ENCODE data around the gene CKAP2L.

The CKAP2L gene

DNA sequence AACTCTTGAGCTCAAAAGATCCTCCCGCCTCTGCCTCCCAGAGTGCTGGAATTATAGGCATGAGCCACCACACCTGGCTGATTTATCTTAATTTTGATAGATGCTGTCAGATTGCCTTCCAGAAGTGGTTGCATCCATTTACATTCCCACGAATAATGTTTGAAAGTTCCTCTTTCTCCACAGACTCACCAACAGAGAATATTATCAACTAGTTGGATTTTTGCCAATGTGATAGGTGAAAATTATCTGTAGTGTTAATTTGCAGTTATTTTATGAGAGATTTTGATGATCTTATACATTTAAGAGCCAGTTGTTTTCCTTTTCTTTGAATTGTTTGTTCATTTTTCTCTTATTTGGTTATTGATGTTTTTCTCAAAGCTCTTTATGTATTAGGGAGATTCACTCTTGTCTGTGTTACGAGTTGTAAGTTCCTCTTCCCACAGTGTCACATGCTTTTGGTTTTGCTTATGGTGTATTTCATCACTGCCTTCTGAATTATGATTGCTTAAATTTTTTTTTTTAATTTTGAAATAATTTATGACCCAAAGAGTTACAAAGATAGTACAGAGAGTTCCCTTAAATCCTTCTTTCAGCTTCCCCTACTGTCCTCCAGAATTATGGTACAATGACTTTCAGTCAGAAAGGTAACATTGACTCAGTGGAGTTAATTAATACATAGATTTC is 64.3 kb downstream of the CKAP2L start:
- Histone ChIP-seq H3K4me1 (ENCODE audit: control insufficient read depth, insufficient read depth, low read length, poor library complexity, severe bottlenecking) (no peaks in the 10 kb centered on the region), H3K36me3 (ENCODE audit: control insufficient read depth, insufficient read depth, low read length) (no peaks in the 10 kb centered on the region), H3K27me3 (replicated peaks; ENCODE audit: control insufficient read depth, insufficient read depth, low read length, poor library complexity, severe bottlenecking) (no peaks in the 10 kb centered on the region), H3K4me3 (ENCODE audit: insufficient read depth, low read depth, low read length, poor library complexity, severe bottlenecking) (no peak overlapping the region), H3K27ac (ENCODE audit: insufficient read depth, low read length, poor library complexity, severe bottlenecking) (no peak overlapping the region), H3K9me3 (ENCODE audit: control insufficient read depth, low read length) (no peaks in the 10 kb centered on the region)
- no peak for DNase-seq

DNA sequence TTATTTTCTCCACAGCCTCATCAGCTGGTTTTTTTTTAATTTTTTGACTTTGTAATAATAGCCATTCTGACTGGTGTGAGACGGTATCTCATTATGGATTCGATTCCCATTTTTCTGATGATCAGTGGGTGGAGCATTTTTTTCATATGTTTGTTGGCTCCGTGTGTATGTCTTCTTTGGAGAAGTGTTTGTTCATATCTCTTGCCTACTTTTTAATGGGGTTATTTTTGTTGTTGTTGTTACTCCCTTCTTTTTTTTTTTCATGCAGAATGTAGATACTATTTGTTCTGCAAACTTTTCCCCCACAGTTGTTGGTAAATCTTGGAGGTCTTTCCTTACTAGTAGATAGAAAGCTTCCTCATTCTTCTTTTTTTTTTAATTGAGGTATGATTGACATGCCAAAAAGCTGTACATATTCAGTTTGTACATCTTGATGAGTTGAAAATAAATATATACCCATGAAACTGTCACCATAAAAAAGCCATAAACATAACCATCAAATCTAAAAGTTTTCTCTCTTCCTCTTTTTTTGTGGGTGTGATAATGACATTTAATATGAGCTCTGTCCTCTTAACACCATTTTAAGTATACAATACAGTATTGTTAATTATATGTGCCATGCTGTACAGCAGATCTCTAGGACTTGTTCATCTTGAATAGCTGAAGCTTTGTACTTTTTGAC is 65.4 kb downstream of the CKAP2L start:
- Histone ChIP-seq H3K27ac (ENCODE audit: insufficient read depth, low read length, poor library complexity, severe bottlenecking) (no peak overlapping the region), H3K9me3 (ENCODE audit: control insufficient read depth, low read length) (no peaks in the 10 kb centered on the region), H3K4me3 (ENCODE audit: insufficient read depth, low read depth, low read length, poor library complexity, severe bottlenecking) (no peak overlapping the region), H3K36me3 (ENCODE audit: control insufficient read depth, insufficient read depth, low read length) (no peaks in the 10 kb centered on the region), H3K4me1 (ENCODE audit: control insufficient read depth, insufficient read depth, low read length, poor library complexity, severe bottlenecking) (no peaks in the 10 kb centered on the region), H3K27me3 (replicated peaks; ENCODE audit: control insufficient read depth, insufficient read depth, low read length, poor library complexity, severe bottlenecking) (no peaks in the 10 kb centered on the region)
- no peak for DNase-seq

DNA sequence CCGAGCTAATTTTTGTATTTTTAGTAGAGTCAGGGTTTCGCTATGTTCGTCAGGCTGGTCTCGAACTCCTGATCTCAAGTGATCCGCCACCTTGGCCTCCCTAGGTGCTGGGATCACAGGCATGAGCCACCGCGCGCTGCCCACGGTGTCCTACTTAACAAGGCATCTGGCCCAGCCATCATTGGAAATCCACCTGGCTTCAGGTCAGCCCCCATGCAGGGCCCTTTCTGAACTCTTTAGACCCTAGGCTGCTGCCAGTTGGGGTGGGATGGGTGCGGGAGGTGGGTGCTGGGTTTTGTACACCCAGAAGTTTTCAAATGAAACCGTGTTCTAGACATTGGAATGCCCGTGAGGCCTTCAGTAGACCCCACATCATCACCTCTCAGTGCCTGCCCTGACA is 70.2 kb downstream of the CKAP2L start:
- Histone ChIP-seq H3K4me1 (ENCODE audit: control insufficient read depth, insufficient read depth, low read length, poor library complexity, severe bottlenecking) (peaks cover 20% of the 10 kb centered on the region), H3K27ac (ENCODE audit: insufficient read depth, low read length, poor library complexity, severe bottlenecking) (no peak overlapping the region), H3K9me3 (ENCODE audit: control insufficient read depth, low read length) (no peaks in the 10 kb centered on the region), H3K36me3 (ENCODE audit: control insufficient read depth, insufficient read depth, low read length) (no peaks in the 10 kb centered on the region), H3K4me3 (ENCODE audit: insufficient read depth, low read depth, low read length, poor library complexity, severe bottlenecking) (no peak overlapping the region), H3K27me3 (replicated peaks; ENCODE audit: control insufficient read depth, insufficient read depth, low read length, poor library complexity, severe bottlenecking) (no peaks in the 10 kb centered on the region)
- no peak for DNase-seq

DNA sequence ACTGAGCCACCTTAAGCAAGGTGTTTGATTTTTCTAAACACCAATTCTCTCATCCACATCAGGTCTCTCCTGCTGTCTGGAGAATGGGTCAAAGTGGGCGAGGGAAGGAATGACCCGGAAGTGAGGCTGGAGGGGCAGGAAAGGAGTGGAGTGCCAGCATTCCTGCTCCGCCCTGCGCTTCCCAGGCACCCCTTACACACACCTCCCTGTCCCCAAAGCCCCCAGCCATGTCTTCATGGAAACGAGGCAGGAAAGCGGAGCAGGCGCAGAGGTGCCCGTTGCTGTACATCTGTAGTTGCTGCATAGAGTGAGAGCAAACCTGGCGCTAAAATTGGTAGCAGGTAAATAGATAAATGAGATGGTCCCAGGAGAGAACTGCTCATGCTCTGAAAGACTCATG is 70.8 kb downstream of the CKAP2L start:
- Histone ChIP-seq H3K27ac (ENCODE audit: insufficient read depth, low read length, poor library complexity, severe bottlenecking) (no peak overlapping the region), H3K36me3 (ENCODE audit: control insufficient read depth, insufficient read depth, low read length) (no peaks in the 10 kb centered on the region), H3K9me3 (ENCODE audit: control insufficient read depth, low read length) (no peaks in the 10 kb centered on the region), H3K4me1 (ENCODE audit: control insufficient read depth, insufficient read depth, low read length, poor library complexity, severe bottlenecking) (peaks cover 20% of the 10 kb centered on the region), H3K27me3 (replicated peaks; ENCODE audit: control insufficient read depth, insufficient read depth, low read length, poor library complexity, severe bottlenecking) (no peaks in the 10 kb centered on the region), H3K4me3 (ENCODE audit: insufficient read depth, low read depth, low read length, poor library complexity, severe bottlenecking) (no peak overlapping the region)
- DNase-seq: no peak

DNA sequence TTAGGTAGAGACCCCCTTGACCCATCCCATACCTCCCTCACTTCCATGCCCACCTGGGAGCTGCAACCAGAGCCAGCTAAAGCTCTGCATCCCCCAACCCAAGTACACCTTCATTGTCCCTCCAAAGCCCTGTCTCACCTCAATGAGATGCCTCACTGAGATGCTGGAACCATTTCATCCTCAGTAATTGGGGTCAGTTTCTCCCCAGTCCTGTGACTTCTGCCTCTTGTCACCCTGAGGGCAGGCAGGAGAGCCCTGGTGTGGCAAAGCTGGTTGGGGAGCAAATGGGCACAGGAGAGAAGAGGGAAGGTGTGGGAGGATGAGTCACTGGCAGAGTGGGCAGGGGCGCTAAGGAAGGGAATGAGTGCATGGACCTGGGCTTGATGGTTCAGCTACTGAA is 71.5 kb downstream of the CKAP2L start:
- H3K4me1 ChIP-seq (ENCODE audit: control insufficient read depth, insufficient read depth, low read length, poor library complexity, severe bottlenecking): peaks cover 20% of the 10 kb centered on the region
- DNase-seq: no peak
- no peaks in the 10 kb centered on the region for H3K36me3 ChIP-seq (ENCODE audit: control insufficient read depth, insufficient read depth, low read length)
- no peak overlapping the region for H3K4me3 ChIP-seq (ENCODE audit: insufficient read depth, low read depth, low read length, poor library complexity, severe bottlenecking)
- H3K9me3 ChIP-seq (ENCODE audit: control insufficient read depth, low read length): no peaks in the 10 kb centered on the region
- peak overlapping the region; percentile 34 for H3K27ac ChIP-seq (ENCODE audit: insufficient read depth, low read length, poor library complexity, severe bottlenecking)
- H3K27me3 ChIP-seq (replicated peaks; ENCODE audit: control insufficient read depth, insufficient read depth, low read length, poor library complexity, severe bottlenecking): no peaks in the 10 kb centered on the region

DNA sequence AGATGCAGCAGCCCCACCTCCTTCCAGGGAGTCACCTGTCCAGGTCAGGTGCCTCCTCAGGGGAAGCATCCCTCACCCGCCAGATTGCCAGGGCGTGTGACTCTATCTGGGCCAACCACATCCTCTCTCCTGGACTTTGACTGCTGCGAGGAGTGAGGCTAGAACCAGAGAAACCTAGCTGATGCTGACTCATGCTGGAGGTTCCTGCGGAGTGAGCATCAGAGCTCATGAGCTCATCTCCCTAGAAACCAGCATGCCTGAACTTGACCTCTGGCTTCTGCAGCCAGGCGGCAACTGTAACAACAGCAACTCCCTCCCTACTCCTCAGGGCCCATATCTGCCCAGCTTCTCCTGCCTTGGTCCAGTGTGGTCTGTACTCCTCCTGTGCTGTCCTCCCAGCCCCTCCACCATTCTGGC is 71.9 kb downstream of the CKAP2L start:
- Histone ChIP-seq H3K36me3 (ENCODE audit: control insufficient read depth, insufficient read depth, low read length) (no peaks in the 10 kb centered on the region), H3K4me3 (ENCODE audit: insufficient read depth, low read depth, low read length, poor library complexity, severe bottlenecking) (no peak overlapping the region), H3K9me3 (ENCODE audit: control insufficient read depth, low read length) (no peaks in the 10 kb centered on the region), H3K27me3 (replicated peaks; ENCODE audit: control insufficient read depth, insufficient read depth, low read length, poor library complexity, severe bottlenecking) (no peaks in the 10 kb centered on the region), H3K4me1 (ENCODE audit: control insufficient read depth, insufficient read depth, low read length, poor library complexity, severe bottlenecking) (peaks cover 20% of the 10 kb centered on the region), H3K27ac (ENCODE audit: insufficient read depth, low read length, poor library complexity, severe bottlenecking) (peak overlapping the region; percentile 34)
- DNase-seq: peak; percentile 29 to 41 (median 33)

DNA sequence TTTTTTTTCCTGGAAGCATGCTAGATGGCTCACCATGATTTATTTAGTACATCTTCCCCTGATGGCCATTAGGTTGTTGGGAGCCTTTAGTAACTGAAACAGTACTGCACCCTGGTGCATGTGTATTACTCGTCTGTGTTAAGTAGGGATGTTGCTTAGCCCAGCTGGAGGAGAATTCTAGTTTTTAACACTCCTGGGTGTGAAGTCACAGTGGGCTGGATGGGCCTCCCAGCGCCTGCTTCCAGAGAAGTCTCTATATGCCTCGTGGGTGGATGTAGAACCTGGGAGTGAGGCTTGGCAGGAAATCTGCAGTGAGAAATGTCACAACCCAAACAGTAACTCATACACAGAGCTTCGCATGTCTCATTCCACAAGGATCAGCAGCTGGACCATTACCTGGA is 72.5 kb downstream of the CKAP2L start:
- no peaks in the 10 kb centered on the region for H3K9me3 ChIP-seq (ENCODE audit: control insufficient read depth, low read length)
- H3K4me1 ChIP-seq (ENCODE audit: control insufficient read depth, insufficient read depth, low read length, poor library complexity, severe bottlenecking): peaks cover 20% of the 10 kb centered on the region
- no peak overlapping the region for H3K4me3 ChIP-seq (ENCODE audit: insufficient read depth, low read depth, low read length, poor library complexity, severe bottlenecking)
- no peak overlapping the region for H3K27ac ChIP-seq (ENCODE audit: insufficient read depth, low read length, poor library complexity, severe bottlenecking)
- H3K36me3 ChIP-seq (ENCODE audit: control insufficient read depth, insufficient read depth, low read length): no peaks in the 10 kb centered on the region
- DNase-seq: no peak
- no peaks in the 10 kb centered on the region for H3K27me3 ChIP-seq (replicated peaks; ENCODE audit: control insufficient read depth, insufficient read depth, low read length, poor library complexity, severe bottlenecking)

DNA sequence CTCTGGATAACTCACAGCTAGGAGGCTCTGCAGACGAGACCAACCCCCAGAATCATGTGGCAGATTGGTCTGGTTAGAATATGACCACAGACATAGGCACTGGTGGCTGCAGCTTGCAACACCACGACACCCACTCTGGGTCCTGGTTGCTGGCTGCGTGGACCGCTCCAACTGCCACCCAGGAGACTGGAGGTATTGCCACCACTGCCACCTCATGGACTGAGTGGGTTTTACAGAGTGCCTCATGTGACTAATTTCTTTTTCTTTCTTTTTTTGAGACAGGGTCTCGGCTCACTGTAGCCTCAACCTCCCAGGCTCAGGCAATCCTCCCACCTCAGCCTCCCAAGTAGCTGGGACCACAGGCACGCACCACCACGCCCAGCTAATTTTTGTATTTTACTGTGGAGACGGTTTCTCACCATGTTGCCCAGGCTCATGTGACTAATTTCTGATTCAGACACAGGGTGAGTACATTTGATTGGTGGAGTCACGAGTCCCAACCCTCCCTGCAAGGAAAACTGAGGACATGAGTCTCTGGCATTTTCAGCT is 73.5 kb downstream of the CKAP2L start:
- Histone ChIP-seq H3K9me3 (ENCODE audit: control insufficient read depth, low read length) (no peaks in the 10 kb centered on the region), H3K36me3 (ENCODE audit: control insufficient read depth, insufficient read depth, low read length) (no peaks in the 10 kb centered on the region), H3K4me1 (ENCODE audit: control insufficient read depth, insufficient read depth, low read length, poor library complexity, severe bottlenecking) (peaks cover 20% of the 10 kb centered on the region), H3K27me3 (replicated peaks; ENCODE audit: control insufficient read depth, insufficient read depth, low read length, poor library complexity, severe bottlenecking) (no peaks in the 10 kb centered on the region), H3K27ac (ENCODE audit: insufficient read depth, low read length, poor library complexity, severe bottlenecking) (no peak overlapping the region), H3K4me3 (ENCODE audit: insufficient read depth, low read depth, low read length, poor library complexity, severe bottlenecking) (no peak overlapping the region)
- peak; percentile 31 to 41 (median 34) for DNase-seq

DNA sequence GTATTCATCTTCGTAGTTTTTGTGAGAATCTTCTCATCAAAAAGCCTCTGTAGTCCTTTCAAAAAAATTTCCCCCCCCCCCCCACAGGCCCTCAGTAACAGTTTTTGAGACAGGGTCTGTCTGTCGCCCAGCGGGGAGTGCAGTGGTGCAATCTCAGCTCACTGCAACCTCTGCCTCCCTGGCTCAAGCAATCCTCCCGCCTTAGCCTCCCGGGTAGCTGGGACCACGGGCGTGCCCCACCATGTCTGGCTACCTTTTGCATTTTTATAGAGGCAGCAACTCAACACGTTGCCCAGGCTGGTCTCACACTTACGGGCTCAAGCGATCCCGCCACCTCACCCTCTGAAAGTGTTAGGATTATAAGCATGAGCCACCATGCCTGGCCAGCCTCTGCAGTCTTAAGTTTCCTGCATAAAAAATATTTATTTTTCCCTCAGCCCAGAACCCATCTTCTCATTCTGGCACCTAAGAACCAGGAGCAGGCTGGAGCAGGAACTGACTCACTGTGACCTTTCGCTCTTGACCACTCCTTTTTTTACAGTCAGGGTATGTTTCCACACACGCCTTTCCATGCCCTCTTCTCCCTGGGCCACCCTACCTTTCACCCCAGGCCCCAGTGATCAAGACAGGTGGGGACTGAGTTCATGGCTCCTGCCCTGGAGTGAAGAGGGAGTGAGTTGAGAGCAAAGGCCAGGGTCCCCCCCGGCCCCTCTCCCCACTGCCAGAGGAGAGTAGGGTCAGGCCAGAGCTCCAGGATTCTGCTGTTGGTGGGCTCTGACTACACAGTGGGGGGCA is 76.1 kb downstream of the CKAP2L start:
- H3K4me3 ChIP-seq (ENCODE audit: insufficient read depth, low read depth, low read length, poor library complexity, severe bottlenecking): no peak overlapping the region
- DNase-seq: no peak
- H3K27me3 ChIP-seq (replicated peaks; ENCODE audit: control insufficient read depth, insufficient read depth, low read length, poor library complexity, severe bottlenecking): no peaks in the 10 kb centered on the region
- H3K4me1 ChIP-seq (ENCODE audit: control insufficient read depth, insufficient read depth, low read length, poor library complexity, severe bottlenecking): peaks cover 22% of the 10 kb centered on the region
- no peaks in the 10 kb centered on the region for H3K36me3 ChIP-seq (ENCODE audit: control insufficient read depth, insufficient read depth, low read length)
- no peak overlapping the region for H3K27ac ChIP-seq (ENCODE audit: insufficient read depth, low read length, poor library complexity, severe bottlenecking)
- no peaks in the 10 kb centered on the region for H3K9me3 ChIP-seq (ENCODE audit: control insufficient read depth, low read length)

DNA sequence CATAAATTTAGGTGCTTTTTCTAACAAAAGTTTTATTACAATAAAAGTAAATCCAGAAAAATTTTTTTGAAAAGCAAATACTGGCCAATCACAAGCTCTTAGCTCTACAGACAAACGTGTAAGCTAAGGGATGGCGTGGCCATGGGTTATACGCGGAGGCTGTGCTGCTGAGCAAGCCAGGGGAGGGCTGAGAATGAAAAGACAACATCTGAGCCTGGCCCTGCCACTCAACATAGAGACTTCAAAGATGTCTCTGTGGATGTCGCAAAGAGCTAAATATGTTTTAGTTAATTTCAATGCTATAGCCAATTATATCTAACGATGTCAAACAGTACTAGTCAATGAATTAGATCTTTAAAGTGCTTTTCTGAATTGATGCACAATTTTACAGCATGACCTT is 76.9 kb downstream of the CKAP2L start:
- H3K36me3 ChIP-seq (ENCODE audit: control insufficient read depth, insufficient read depth, low read length): no peaks in the 10 kb centered on the region
- no peak overlapping the region for H3K27ac ChIP-seq (ENCODE audit: insufficient read depth, low read length, poor library complexity, severe bottlenecking)
- H3K9me3 ChIP-seq (ENCODE audit: control insufficient read depth, low read length): no peaks in the 10 kb centered on the region
- H3K4me1 ChIP-seq (ENCODE audit: control insufficient read depth, insufficient read depth, low read length, poor library complexity, severe bottlenecking): peaks cover 15% of the 10 kb centered on the region
- DNase-seq: no peak
- no peak overlapping the region for H3K4me3 ChIP-seq (ENCODE audit: insufficient read depth, low read depth, low read length, poor library complexity, severe bottlenecking)
- H3K27me3 ChIP-seq (replicated peaks; ENCODE audit: control insufficient read depth, insufficient read depth, low read length, poor library complexity, severe bottlenecking): no peaks in the 10 kb centered on the region

Measured in effector memory CD4-positive, alpha-beta T cell (primary cell).